ENCODE results near the gene CBR3. TPM values are rescaled to one million over a fixed set of nuclear protein-coding genes. Genes with fewer than 3 reads are reported as not detected.
"Not testable (repeated sequence)": the region's sequence is repeated elsewhere in the genome, so short reads cannot be mapped to it uniquely, and the experiment has no call there.

The CBR3 gene
- total RNA-seq, 4 donors from 2014 or later = 21.3 to 45.9 (median 37.9) TPM

DNA sequence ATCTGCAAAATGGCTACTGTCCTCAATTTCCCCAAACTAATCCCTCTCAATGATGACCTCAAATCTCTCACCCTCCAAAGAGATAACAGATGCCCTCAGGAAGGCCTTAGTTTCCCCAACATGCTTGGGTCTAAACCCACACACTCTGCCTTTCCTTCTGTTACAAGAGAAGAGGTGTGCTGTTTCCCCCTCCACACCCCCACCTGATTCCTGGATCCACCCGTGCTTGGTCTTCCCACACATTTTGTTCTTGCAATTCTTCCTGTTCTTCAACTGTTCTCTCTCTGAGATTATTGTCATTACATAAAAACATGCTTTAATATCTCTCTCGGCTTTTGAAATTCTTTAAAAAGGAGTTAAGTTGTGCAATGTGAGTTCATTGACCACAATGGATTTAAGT is 5.7 kb upstream of the CBR3 start:
- intact Hi-C loops (cut with DNase I; ENCODE audit: low total_unique reads) = no loop called here
- TF ChIP-seq POLR2A (IDR thresholded peaks at IDR 0.05) = no peak
- TF ChIP-seq, protein P1, sequence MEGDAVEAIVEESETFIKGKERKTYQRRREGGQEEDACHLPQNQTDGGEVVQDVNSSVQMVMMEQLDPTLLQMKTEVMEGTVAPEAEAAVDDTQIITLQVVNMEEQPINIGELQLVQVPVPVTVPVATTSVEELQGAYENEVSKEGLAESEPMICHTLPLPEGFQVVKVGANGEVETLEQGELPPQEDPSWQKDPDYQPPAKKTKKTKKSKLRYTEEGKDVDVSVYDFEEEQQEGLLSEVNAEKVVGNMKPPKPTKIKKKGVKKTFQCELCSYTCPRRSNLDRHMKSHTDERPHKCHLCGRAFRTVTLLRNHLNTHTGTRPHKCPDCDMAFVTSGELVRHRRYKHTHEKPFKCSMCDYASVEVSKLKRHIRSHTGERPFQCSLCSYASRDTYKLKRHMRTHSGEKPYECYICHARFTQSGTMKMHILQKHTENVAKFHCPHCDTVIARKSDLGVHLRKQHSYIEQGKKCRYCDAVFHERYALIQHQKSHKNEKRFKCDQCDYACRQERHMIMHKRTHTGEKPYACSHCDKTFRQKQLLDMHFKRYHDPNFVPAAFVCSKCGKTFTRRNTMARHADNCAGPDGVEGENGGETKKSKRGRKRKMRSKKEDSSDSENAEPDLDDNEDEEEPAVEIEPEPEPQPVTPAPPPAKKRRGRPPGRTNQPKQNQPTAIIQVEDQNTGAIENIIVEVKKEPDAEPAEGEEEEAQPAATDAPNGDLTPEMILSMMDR (IDR thresholded peaks at IDR 0.05) = no peak
- peak in 1 of 2 donors; percentile 23 for DNase-seq (ENCODE audit: low spot score in 2 of 2)
- 52 to 54% methylated on average over 2 of the region's 2 CpGs for WGBS, 2 donors
- no peak overlapping the region for H3K4me3 ChIP-seq (ENCODE audit: low read depth, poor library complexity, severe bottlenecking)

DNA sequence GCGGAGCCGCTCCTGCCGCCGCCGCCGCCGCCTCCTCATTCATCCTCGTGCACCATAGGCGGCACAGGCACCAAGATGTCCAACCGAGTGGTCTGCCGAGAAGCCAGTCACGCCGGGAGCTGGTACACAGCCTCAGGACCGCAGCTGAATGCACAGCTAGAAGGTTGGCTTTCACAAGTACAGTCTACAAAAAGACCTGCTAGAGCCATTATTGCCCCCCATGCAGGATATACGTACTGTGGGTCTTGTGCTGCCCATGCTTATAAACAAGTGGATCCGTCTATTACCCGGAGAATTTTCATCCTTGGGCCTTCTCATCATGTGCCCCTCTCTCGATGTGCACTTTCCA is 4.5 kb upstream of the CBR3 start:
- 17 to 18% methylated on average over 9 to 12 of the region's 18 CpGs for WGBS, 2 donors
- peak in 1 of 2 donors; percentile 54 for DNase-seq (ENCODE audit: low spot score in 2 of 2)
- H3K4me3 ChIP-seq (ENCODE audit: low read depth, poor library complexity, severe bottlenecking); intact Hi-C loops (cut with DNase I; ENCODE audit: low total_unique reads): not testable (repeated sequence)

DNA sequence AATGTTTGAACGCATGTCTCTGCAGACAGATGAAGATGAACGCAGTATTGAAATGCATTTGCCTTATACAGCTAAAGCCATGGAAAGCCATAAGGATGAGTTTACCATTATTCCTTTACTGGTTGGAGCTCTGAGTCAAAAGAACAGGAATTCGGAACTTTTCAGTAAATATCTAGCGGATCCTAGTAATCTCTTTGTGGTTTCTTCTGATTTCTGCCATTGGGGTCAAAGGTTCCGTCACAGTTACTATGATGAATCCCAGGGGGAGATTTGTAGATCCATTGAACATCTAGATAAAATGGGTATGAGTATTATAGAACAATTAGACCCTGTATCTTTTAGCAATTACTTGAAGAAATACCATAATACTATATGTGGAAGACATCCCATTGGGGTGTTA is 4.0 kb upstream of the CBR3 start:
- WGBS, 2 donors = 84 to 87% methylated on average over 5 of the region's 5 CpGs
- DNase-seq (ENCODE audit: low spot score in 2 of 2); intact Hi-C loops (cut with DNase I; ENCODE audit: low total_unique reads): not testable (repeated sequence)

GRCh38 chr21:36132696-36133095 is 2.2 kb upstream of the CBR3 start:
- peak in 1 of 2 donors; percentile 90 for DNase-seq (ENCODE audit: low spot score in 2 of 2)
- no peak overlapping the region for H3K4me3 ChIP-seq (ENCODE audit: low read depth, poor library complexity, severe bottlenecking)
- WGBS, 2 donors = 69 to 76% methylated on average over 8 of the region's 8 CpGs
- TF ChIP-seq, protein P1 (IDR thresholded peaks at IDR 0.05) = no peak
- TF ChIP-seq POLR2A (IDR thresholded peaks at IDR 0.05) = no peak
- intact Hi-C loops (cut with DNase I; ENCODE audit: low total_unique reads) = no loop called here

More for the DNA sequence above, 4.0 kb upstream of the CBR3 start:
- H3K4me3 ChIP-seq (ENCODE audit: low read depth, poor library complexity, severe bottlenecking) = not testable (repeated sequence)

GRCh38 chr21:36135391-36136102 is 668 bp downstream of the CBR3 start:
- peak overlapping the region; percentile 48 for H3K4me3 ChIP-seq (ENCODE audit: low read depth, poor library complexity, severe bottlenecking)
- intact Hi-C loops (cut with DNase I; ENCODE audit: low total_unique reads) = no loop called here
- peak; percentile 72 to 92 for DNase-seq (ENCODE audit: low spot score in 2 of 2)
- WGBS, 2 donors = 0% methylated on average over 44 to 60 of the region's 60 CpGs
- TF ChIP-seq POLR2A (IDR thresholded peaks at IDR 0.05) = no peak
- TF ChIP-seq, protein P1 (IDR thresholded peaks at IDR 0.05) = no peak

- intact Hi-C loops (cut with DNase I; ENCODE audit: low total_unique reads); DNase-seq (ENCODE audit: low spot score in 2 of 2); H3K4me3 ChIP-seq (ENCODE audit: low read depth, poor library complexity, severe bottlenecking): not testable (repeated sequence)
- WGBS, 2 donors = 91 to 94% methylated on average over 13 of the region's 13 CpGs
Measured at GRCh38 chr21:36139791-36140190, 4.9 kb downstream of the CBR3 start.

DNA sequence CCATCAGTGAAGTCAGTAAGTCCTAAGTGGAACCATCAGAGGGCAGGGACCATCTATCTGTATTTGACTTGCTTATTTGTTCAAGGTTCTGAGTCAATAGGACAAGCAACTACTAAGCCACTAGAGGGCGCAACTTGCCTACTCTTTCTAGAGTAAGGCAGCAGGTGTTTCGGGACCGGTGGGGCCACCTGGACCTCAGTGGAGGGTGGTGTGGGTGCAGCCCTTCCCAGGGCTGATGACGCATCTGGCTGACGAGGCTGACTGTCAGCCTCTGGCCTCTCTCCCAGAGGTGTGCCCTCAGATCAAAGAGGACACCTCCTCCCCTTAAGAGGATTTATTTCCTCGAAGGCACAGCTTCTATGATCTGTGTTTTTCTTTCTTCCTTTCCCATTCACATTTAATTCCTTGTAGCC is 6.6 kb downstream of the CBR3 start:
- no peak overlapping the region for H3K4me3 ChIP-seq (ENCODE audit: low read depth, poor library complexity, severe bottlenecking)
- no peak for TF ChIP-seq POLR2A (IDR thresholded peaks at IDR 0.05)
- TF ChIP-seq, protein P1 (IDR thresholded peaks at IDR 0.05) = no peak
- intact Hi-C loops (cut with DNase I; ENCODE audit: low total_unique reads) = no loop called here
- WGBS, 2 donors = 11 to 13% methylated on average over 6 of the region's 6 CpGs
- peak; percentile 93 for DNase-seq (ENCODE audit: low spot score in 2 of 2)

DNA sequence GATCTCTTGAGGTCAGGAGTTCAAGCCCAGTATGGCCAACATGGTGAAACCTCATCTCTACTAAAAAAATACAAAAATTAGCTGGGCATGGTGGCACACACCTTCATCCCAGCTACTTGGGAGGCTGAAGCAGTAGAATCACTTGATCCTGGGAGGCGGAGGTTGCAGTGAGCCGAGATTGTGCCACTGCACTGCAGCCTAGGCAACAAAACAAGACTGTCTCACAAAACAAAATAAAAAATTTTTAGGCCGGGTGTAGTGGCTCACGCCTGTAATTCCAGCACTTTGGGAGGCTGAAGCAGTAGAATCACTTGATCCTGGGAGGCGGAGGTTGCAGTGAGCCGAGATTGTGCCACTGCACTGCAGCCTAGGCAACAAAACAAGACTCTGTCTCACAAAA is 9.4 kb downstream of the CBR3 start:
- intact Hi-C loops (cut with DNase I; ENCODE audit: low total_unique reads); H3K4me3 ChIP-seq (ENCODE audit: low read depth, poor library complexity, severe bottlenecking); DNase-seq (ENCODE audit: low spot score in 2 of 2): not testable (repeated sequence)
- WGBS, 2 donors = 72 to 79% methylated on average over 6 of the region's 6 CpGs
